Neutrophil (primary cell): ENCODE data around the gene STUB1.

Experiments
- H3K27ac ChIP-seq: fragments of 200-600 bp; sonication (generic); 2 replicates; pipeline ENCODE4 v1.5.1; 2016; ENCODE audit warnings: mild to moderate bottlenecking, moderate library complexity
- H3K27me3 ChIP-seq: fragments of 200-600 bp; sonication (generic); 2 replicates; pipeline ENCODE4 v1.6.0; 2016; ENCODE audit warnings: mild to moderate bottlenecking
- H3K36me3 ChIP-seq: fragments of 200-600 bp; sonication (generic); 2 replicates; pipeline ENCODE4 v1.5.1; 2017
- H3K4me1 ChIP-seq, 2 experiments: fragments of 200-600 bp in 1 of 2; sonication (generic) in 1 of 2; 1 replicate in 1 of 2; 2 replicates in 1 of 2; pipeline versions ENCODE4 v1.5.1 to v1.6.1; 2013 to 2016; ENCODE audit warnings: low read depth in 1 of 2, low read length in 1 of 2, mild to moderate bottlenecking in 1 of 2, moderate library complexity in 1 of 2; ENCODE audit not compliant: control insufficient read depth in 1 of 2, insufficient read depth in 1 of 2
- H3K4me3 ChIP-seq, 2 experiments: fragments of 200-600 bp in 1 of 2; sonication (generic) in 1 of 2; 1 replicate in 1 of 2; 2 replicates in 1 of 2; pipeline ENCODE4 v1.5.1; 2013 to 2016; ENCODE audit warnings: low read depth in 1 of 2, low read length in 1 of 2, mild to moderate bottlenecking in 1 of 2, moderate library complexity in 1 of 2
- H3K9me3 ChIP-seq: fragments of 200-600 bp; sonication (generic); 2 replicates; pipeline ENCODE4 v1.5.1; 2016
- TF ChIP-seq, protein P1 (sequence below): fragments of 200-600 bp; sonication (generic); IDR thresholded peaks from 2 replicates; pipeline ENCODE4 v1.5.1; 2016; ENCODE audit warnings: antibody characterized with exemption

Gene STUB1

DNA sequence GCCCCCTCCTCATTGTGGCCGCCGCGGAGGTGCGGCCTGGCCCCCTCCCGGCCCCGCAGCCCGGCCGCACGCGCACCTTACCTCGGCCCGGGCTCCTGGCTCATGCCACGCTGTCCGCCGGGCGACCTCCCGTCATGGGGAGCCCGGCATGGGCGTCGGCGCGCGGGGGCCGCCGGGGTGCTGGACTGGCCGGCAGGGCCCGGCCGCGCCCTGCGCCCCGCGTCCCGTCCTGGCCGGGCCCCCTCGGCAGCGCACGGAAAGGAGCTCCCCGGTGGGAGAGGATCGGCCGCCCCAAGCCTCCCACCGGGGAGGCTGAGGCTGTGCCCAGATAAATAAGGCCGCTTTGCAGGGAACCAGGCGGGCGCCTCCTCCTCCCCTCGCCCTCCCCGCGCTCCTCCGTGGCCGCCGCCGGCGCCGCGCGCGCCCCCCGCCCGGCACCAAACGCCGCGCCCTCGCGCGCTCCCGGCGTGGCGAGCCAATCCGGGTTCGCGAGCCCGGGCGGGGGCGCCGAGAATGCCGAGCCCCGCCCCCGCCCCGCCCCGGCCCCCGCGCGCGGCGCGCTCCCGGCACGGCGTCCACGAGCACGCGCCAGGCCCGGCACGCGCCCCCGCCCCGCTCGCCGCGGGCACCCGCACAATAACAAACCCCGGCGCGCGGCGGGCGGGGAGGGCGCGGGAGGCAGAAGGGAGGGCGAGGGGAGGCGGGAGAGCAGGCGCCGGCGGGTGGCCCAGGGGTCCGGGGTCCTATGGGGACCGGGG, 25.4 kb downstream of the STUB1 start, which contains the start of gene FBXL16:
Gene FBXL16, minus strand, starts transcription at position 371 of the 758 bp plus-strand sequence. CDS start 8,396 bp downstream, outside the sequence.
- no peak within 1 kb of the TSS for H3K4me3 ChIP-seq
- no peak within 1 kb of the TSS for H3K27ac ChIP-seq
- H3K27me3 ChIP-seq = peaks cover 99% of the 10 kb centered on the region

GRCh38 chr16:706189-707061, 26.2 kb downstream of the STUB1 start:
- TF ChIP-seq, protein P1, sequence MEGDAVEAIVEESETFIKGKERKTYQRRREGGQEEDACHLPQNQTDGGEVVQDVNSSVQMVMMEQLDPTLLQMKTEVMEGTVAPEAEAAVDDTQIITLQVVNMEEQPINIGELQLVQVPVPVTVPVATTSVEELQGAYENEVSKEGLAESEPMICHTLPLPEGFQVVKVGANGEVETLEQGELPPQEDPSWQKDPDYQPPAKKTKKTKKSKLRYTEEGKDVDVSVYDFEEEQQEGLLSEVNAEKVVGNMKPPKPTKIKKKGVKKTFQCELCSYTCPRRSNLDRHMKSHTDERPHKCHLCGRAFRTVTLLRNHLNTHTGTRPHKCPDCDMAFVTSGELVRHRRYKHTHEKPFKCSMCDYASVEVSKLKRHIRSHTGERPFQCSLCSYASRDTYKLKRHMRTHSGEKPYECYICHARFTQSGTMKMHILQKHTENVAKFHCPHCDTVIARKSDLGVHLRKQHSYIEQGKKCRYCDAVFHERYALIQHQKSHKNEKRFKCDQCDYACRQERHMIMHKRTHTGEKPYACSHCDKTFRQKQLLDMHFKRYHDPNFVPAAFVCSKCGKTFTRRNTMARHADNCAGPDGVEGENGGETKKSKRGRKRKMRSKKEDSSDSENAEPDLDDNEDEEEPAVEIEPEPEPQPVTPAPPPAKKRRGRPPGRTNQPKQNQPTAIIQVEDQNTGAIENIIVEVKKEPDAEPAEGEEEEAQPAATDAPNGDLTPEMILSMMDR = no peak
- no peaks in the 10 kb centered on the region for H3K36me3 ChIP-seq
- H3K4me1 ChIP-seq = no peaks in the 10 kb centered on the region
- H3K27ac ChIP-seq = no peak overlapping the region
- H3K27me3 ChIP-seq = peaks cover 99% of the 10 kb centered on the region
- no peaks in the 10 kb centered on the region for H3K9me3 ChIP-seq
- H3K4me3 ChIP-seq = no peak overlapping the region

More for the DNA sequence above, 25.4 kb downstream of the STUB1 start, which contains the start of gene FBXL16:
- Histone ChIP-seq H3K9me3 (no peaks in the 10 kb centered on the region), H3K36me3 (no peaks in the 10 kb centered on the region), H3K4me1 (no peaks in the 10 kb centered on the region)
- TF ChIP-seq, protein P1 = no peak

DNA sequence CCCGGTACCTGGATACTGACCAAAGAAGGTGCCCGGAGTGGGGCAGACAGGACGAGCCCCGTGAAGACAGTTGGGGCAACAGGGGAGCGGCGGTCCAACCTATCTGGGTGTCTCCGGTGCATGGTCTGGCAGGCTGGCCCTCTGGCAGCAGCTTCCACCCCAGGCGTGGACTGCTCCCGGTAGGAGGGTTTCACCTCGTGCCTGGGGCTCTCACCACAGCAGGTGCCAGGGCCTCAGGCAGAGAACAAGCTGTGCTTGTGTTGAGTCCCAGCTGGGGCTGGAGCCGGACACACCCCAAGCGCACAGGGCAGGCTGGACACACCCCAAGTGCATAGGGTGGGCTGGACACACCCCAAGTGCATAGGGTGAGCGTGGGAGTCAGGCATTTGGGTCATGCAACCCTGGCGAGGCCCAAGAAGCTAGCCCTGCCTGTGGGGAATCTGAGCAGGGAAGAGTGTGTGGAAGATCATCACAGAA, 26.9 kb downstream of the STUB1 start:
- TF ChIP-seq, protein P1 = no peak
- Histone ChIP-seq H3K4me3 (no peak overlapping the region), H3K27me3 (peaks cover 99% of the 10 kb centered on the region), H3K27ac (no peak overlapping the region), H3K4me1 (no peaks in the 10 kb centered on the region), H3K36me3 (no peaks in the 10 kb centered on the region), H3K9me3 (no peaks in the 10 kb centered on the region)

- TF ChIP-seq, protein P1 = no peak
- H3K9me3 ChIP-seq = no peaks in the 10 kb centered on the region
- H3K36me3 ChIP-seq = no peaks in the 10 kb centered on the region
- H3K27me3 ChIP-seq = peaks cover 99% of the 10 kb centered on the region
- H3K4me3 ChIP-seq = no peak overlapping the region
- no peaks in the 10 kb centered on the region for H3K4me1 ChIP-seq
- H3K27ac ChIP-seq = no peak overlapping the region
Measured at GRCh38 chr16:708019-708418, 27.8 kb downstream of the STUB1 start.

DNA sequence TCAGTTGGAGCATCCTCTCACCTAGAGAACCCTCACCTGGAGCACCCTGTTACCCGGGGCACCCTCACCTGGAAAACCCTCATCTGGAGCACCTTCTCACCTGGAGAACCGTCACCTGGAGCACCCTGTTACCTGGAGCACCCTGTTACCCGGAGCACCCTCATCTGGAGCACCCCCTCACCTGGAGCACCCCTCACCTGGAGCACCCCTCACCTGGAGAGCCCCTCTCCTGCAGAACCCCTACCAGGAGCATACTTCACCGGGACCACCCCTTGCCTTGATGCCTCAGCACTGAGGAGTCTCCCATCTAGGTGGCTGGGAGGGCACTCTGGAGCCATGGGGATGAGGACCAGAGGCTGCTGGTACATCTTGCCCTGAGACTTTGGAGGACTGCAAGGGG, 28.7 kb downstream of the STUB1 start:
- H3K27ac ChIP-seq = no peak overlapping the region
- H3K4me1 ChIP-seq = no peaks in the 10 kb centered on the region
- no peak overlapping the region for H3K4me3 ChIP-seq
- TF ChIP-seq, protein P1 = no peak
- no peaks in the 10 kb centered on the region for H3K9me3 ChIP-seq
- H3K27me3 ChIP-seq = peaks cover 99% of the 10 kb centered on the region
- no peaks in the 10 kb centered on the region for H3K36me3 ChIP-seq
